Measurements from ENCODE around the gene LRRC63. TPM values are rescaled to one million over a fixed set of nuclear protein-coding genes. Genes with fewer than 3 reads are reported as not detected.
"Not testable (repeated sequence)": the region's sequence is repeated elsewhere in the genome, so short reads cannot be mapped to it uniquely, and the experiment has no call there.

The LRRC63 gene
- total RNA-seq, 1 donor from 2014 or later: 2.0 TPM

DNA sequence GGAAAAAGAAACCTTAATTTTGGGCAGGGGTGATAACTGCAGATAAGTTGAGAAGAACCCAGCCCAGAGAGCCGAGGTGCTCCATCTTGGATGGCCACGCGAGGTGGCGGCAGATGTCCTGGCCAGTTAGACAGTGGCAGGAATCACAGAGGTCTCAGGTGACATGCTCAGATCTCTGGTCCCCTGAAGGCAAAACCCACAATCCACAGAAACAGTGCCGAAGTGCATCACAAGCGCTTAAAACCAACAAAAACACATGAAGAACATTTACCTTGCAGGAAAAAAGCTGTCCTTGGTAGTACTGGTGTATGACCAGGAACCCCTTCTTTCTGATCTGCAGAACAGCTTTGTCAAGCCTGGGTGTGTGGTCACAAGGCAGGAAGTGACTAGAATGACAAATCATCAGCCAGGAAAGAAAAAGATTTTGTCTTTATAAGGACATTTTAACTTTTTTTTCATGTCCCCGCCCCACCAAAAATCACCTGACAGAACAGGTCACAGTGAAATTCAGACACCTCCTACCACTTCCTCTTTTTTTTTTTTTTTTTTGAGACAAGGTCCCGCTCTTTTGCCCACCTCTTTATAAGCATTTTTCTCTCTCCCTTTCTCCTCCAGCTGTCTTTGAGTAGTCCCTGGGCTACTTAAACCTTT lies 29.8 kb upstream of the LRRC63 start, which contains the start of gene LCP1:
Gene LCP1, minus strand, starts transcription at position 338 of the 651 bp plus-strand sequence. CDS start 22,515 bp downstream, outside the sequence.
- no peak for DNase-seq

DNA sequence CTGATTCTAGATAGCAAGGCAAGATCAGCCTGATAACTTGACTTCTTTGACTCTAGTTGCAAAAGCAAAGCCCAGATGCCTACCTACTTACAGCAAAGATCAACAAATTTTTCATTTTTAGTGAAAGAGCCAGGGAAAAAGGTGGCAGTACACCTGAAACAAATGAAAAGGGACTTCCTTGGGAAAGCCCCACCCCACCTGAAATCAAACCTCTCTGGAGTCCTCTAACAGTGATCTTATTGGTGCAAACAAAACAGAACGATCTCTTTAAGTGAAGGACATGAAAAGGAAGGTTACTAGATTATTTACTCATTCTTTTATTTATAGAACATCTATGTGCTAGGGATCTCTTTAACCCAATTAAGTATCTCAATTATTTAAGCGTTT lies 29.2 kb upstream of the LRRC63 start:
- no peak for DNase-seq

DNA sequence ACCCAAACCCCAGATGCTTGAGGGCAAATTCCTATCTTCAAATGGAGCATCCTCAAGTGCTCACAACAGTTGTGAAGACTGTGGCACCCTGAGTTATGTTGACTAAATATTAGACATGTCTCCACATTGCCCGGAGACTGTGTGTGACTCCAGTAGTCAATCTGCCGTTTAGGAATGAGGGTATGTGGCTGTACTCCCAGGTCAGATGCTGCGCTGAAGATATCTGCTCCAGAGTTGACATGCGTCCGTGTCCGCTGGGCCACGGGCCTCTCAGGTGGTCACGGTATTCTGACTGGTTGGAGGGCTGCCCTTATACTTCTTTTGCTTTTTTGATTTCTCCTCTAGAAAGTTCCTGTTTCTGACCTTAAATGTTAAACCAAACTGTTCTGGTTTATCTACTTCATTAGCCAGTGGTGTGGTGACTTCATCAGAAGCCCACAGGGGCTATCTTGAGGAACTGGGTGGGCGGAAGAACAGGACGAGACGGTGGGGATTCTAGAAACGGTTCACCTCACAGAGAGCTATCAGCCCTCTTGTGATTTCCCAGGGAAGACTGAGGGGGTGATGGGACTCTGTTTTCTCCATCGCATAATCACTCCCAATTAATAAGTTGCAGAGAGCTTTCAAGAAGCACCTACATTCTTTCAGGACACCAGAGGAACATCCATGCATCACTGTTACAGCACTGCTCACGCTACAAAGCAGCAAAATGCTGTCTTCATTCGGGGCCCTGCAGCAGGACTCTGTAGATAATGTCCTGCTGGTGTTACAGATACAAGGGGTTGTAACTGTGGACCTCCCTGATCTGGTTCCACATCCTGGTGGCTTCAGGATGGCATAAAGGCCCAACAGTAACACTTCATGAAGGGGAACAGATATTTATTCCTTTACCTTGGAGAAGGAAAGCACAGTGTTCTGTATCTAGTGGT lies 28.4 kb upstream of the LRRC63 start:
- no peak for DNase-seq

DNA sequence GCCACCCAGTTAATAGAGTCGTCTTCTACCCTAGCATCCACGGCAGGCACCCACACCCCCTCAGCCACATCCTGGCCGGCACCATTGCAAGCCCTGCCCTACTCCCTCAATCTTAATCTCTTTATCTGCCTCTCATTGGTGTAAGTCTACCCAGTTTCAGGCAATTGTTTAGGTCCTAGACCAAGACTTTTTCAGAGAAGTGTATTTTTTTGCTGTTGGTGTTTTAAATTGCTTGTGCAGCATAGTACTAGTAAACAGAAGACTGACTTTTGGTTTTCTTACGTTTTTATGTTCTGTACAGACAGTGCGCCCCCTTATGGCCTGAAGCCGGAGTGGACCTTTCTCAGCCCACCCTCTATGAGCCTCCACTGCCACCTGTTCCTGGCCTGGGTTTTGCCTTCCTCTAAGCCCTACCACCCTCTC lies 27.4 kb upstream of the LRRC63 start:
- DNase-seq: no peak

DNA sequence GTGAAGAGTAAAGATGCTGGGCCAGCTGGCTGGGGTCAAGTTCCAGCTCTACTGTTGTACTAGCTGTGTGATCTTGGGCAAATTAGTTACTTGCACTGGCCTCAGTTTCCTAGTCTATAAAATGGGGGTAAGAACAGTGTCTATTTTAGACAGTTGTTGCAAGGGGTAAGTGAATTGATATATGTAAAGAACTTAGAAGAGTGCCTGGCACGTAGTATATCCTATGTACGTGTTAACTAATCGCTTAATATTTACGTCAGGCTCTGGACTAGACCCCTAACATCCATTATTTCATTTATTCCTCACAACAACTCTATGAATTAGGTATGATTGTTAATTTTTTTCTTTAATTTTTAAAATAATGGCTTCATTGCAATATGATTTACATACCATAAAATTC lies 26.1 kb upstream of the LRRC63 start:
- no peak for DNase-seq

DNA sequence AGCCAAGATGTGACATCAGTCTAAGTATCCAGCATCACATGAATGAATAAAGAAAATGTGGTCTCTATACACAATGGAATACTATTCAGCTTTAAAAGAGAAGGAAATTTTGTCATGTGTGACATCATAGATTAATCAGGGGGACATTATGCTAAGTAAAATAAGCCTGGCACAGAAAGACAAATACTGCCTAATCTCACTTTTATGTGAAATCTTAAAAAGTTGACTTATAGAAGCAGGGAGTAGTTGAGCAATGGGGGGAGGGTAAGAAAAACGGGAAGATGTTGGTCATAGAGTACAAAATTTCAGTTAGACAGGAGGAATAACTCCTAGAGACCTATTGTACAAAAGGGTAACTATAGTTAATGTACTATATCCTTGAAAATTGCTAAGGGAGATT lies 19.3 kb upstream of the LRRC63 start:
- no peak for DNase-seq

DNA sequence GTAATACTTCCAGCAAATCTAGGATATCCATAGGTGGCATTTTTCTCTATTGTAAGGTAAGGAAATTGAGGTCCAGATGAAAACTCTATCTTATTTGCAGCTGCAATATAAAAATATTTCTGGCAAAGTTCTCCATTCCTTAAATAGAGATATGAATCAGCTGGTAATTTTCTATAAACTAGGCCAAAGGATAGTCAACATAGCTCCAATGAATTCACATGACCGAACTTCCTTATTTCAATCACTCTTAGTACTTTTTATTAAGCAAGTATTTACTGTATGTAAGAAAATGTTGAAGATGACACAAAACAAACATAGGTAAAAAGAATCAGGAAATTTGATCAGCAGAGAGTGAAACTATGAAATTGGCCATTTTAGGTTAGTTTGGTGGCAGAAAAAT lies 16.7 kb upstream of the LRRC63 start:
- DNase-seq: no peak

DNA sequence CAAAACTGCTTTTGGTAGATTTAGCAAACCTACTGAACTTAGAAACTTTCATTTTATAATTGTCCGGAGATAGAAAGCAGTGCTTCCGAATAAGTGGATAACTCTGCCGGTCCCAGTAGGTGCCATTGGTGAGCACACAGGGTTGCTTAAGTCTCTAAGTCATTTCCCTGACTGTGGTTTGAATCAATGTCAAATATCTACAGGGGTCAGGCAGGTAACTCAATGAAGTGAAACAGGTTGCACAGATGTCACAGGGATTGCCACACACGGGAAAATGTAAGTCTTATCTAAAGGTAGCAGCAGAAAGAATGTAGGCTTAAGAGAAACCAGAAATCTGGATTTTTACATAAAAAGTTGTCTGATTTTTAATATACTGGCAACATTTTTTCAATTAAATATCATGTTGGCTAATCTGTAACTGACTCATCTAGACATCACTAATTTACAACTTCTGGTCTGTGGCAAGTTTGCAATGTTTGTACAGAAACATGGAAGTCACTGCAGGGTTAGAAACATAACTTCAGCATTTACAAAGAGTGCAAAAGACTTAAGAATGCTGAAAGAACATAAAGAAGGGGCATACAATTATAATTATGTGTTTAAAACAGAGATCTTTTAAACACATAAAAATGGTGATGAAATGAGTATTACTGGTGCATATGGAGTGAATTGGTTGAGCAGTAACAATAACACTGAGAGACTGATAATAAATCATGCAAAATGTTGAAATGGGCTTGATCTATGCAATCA lies 14.3 kb upstream of the LRRC63 start:
- no peak for DNase-seq

DNA sequence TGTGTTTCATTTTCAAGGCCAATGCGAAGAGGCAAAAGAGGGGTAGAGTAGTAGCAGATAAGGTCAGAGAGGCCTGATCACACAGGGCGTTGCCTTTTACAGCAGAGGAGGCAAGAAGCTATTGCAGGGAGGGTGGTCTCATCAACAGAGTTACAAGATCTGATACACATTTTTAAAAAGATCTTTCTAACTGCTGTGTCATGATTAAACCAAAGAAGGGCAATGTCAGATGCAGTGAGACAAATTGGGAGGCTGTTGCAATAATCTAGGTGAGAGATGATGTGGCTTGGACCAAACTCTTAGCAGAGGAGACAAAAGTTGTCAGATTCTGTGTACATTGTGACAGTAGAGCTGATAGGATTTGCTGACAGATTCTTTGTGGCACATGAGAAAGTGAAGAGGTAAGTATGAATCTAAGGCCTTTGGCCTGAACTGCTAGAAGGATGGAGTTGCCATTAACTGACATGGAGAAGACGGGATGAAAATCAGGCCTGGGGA lies 13.0 kb upstream of the LRRC63 start:
- no peak for DNase-seq

DNA sequence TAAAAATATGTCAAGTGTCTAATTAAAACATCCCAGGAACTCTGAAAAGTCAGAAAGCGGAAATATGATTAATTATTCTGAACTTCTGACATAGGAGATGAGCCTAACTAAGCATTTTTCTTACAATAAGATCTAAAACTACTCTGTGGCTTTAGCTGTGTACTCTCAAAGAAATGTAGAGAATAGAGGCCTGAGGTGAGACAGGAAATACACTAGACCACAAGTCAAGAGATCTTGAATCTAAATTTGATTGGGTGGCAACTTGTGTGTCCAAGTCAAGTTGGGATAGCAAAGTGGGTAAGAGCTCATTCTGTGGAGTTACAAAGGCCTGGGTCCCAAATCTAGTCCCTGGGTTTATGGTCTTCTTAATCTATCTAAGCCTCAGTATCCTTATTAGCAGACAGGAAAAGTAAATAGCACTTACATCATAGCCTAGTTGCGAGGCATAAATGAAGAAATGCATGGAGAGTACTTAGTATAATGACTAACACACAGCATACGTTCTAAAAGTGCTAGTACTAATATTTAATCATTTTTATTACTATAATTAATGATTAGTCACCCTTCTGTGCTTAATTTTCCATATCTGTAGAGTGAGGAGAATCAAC lies 9.4 kb upstream of the LRRC63 start:
- no peak for DNase-seq

DNA sequence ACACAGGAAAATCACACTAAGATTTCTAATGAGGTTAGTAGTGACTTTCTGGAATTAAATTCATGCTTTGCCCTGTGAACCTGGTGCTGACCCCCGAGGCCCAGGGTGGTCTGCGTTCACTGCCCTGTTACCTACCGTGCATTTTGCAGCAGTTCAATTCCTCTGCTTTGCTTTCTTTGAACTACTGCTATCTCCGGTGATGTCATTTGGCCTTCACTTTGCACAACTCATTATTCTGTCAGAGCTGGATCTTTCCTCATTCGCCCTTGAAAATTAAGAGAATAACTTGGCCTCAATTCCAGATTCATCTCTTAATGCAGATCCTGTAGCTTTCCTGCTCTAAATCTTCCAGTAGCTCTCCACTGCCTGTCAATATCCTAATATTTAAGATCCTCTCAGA lies 8.8 kb upstream of the LRRC63 start:
- DNase-seq: no peak

DNA sequence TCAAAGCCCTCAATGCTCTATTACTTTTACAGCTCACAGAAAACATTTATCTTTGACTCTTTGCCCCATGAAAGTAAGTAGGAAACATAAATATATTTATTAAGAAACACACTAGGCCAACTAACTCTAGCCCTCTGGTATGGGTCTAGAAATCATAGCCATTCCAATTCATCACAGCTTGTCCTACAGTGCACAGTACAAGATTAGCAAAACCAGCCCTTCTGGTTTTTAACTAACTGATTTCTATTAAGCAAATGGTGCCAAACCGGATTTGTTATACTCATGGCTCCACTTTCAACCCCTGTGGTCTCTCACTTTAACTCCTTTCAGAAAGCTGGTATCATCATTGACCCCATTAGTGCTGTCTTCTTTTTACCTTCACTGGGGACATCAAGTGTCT lies 5.6 kb upstream of the LRRC63 start:
- DNase-seq: no peak

DNA sequence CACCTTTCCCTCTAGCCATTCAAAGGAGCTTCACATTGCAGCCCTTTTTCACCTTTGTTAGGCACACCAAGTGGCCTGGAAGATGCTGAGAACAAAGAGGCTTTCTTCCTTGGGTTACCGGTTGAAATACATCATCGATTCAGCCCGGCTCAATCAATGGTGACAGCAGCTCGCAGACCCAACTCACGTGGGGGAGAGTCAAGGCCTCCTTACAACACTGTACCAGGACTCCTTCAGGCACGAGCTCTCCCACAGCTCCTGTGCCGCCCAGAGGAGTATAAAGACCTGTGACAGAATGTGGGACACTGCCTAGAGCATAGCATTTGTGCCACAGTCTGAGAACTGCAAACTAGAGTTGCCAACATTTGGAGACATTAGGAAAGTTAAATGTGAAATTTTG lies 3.9 kb upstream of the LRRC63 start:
- DNase-seq: no peak

DNA sequence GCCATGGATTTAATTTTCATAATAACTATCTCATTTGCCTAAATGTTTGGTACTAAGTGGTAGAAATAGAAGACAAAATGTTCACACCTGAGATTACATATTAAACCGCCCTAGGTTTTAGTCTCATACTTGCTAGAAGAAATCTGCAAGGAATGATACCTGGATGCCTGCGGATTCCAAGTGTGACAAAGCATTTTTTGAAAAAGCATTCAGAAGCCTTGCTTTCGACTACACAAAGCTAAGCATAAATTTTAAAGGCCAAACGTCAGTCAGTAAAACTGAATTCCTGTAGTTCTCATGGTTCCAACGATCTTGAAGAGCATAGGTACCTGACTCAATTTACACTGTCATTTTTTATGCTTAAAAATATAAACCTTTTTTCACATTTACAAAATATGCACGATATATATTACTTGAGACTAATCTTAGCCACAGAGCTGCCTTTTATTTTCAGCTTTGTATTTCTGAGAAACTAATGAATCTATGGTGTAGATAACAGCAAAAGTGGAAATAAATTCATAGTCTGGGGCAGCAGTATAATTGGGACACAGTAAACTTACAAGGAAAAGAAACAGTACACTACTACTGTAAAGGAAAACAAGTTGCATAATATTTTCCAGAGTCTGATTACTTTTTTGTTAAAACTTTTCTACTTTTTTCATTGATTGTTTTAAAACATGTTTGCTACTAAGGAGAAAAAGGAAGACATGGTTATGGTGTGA lies 1.2 kb upstream of the LRRC63 start:
- DNase-seq: no peak

DNA sequence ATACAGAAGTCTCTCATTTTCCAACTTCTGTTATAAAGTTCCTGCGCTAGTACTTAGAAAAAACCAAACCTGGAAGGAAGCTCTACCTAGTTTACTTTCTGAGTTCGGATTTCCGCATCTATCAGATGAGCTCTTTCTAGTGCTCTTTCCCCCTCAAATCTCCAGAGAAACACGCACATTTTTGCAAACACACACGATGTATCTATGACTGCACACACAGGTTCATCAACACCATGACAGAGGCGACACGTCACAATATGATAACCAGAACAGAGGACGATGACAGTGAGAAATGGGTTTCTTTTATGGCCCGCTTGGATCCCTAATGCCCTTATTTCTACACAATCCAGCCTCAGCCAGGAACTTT lies 629 bp upstream of the LRRC63 start:
- no peak for DNase-seq

DNA sequence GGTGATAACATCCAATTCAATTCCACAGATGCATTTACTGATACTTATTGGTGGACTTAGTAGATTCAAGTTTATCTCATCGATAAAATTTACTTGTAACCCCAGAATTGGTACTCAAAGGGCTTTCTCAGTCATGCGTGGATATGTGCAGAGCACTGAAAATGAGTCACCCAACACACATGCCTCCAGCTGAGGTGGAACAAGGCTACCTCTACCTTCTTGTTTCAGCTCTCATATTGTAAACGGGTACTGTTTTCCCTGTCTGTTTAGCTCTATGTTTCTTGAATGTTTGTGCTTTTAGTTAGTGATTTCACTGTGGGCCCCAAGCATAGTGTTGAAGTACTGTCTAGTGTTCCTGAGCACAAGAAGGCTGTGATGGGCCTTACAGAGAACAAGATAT lies 1.5 kb downstream of the LRRC63 start:
- no peak for DNase-seq

DNA sequence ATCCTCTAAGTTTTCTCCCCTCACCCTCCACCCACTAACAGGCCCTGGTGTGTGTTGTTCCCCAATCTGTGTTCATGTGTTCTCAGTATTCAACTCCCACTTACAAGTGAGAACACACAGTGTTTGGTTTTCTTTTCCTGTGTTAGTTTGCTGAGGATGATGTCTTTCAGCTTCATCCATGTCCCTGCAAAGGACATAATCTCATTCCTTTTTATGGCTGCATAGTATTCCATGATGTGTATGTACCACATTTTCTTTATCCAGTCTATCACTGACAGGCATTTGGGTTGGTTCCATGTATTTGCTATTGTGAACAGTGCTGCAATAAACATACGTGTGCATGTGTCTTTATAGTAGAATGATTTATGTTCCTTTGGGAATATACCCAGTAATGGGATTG lies 3.0 kb downstream of the LRRC63 start:
- not testable (repeated sequence) for DNase-seq

DNA sequence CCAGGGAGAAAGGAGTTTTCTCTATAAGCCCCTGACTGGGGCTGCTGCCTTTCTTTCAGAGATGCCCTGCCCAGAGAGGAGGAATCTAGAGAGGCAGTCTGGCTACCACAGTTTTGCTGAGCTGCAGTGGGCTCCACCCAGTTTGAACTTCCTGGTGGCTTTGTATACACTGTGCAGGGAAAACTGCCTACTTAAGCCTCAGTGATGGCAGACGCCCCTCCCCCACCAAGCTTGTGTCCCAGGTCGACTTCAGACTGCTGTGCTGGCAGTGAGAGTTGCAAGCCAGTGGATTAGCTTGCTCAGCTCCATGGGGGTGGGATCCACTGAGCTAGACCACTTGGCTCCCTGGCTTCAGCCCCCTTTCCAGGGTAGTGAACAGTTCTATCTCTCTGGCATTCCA lies 8.5 kb downstream of the LRRC63 start:
- DNase-seq: not testable (repeated sequence)

DNA sequence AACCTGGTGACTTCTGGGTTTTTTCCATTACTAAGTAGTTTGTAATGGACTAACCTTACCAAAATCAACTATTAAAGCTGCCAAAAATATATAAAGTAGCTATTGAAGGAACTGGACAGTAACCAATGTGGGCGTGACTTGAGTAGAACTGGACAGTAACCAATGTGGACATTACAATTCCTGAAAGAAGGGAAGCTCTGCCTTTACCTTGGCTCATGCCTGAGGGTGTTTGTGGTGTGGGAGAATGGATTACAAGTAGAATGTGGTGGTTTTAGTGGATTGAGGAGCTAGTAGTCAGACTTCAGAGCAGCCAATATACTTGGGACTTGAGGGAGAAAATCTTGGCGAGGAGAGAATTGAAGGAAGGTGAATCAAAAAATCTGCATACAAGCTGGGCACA lies 17.5 kb downstream of the LRRC63 start:
- no peak for DNase-seq

DNA sequence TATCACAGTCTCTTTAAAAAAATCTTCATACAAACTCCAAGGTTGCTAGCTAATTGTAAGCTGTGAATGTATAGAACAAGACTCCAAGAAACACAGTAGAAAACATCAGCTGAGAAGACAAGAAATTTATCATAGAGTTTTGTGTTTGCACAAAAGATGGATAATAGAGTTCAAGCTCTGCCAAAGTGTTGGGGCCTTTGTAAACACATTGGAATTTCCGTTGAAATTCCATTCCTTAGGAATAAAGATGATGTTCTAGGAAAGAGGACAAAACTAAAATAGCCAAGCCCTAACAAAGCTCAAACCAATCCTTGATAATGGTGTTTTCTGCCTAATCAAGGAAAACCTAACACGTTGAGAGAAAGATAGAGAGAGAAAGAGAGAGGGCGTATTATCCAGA lies 20.6 kb downstream of the LRRC63 start:
- DNase-seq: no peak

DNA sequence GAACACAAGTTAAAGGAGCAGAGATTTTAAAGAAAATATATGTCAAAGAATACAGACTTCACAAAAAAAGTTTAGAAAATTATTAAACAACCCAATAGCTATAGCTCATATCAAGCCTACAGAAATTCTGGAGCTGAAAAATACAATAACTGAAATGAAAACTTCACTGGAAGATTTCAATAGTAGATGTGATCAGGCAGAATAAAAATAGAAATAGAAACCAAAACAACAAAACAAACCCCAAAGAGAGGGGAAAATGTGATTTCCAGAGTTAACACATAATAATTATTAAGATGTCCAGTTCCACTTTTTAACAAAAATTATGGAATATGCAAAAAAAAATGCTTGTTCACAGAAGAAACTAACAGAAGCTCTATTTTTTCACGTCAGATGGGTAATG lies 23.6 kb downstream of the LRRC63 start:
- DNase-seq: no peak

DNA sequence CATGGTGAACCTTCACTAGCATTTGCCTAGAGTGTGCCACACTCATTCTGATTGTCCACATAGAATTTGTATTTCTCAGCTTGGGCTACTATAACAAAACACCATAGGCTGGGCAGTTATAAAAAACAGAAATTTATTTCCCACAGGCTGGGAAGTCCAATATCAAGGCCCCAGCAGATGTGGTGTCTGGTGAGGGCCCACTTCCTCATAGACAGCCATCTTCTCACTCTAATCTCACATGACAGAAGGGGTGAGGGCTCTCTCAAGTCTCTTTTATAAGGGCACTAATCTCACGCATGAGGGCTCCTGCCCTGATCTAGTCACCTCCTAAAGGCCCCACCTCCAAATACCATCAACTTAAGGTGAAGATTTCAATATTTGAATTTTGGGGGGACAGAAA lies 53.6 kb downstream of the LRRC63 start:
- no peak for DNase-seq
